GM12874 (cell line): ENCODE results near the gene VWA1.

Experiments used
- TF ChIP-seq, protein P1 (sequence below): IDR thresholded peaks from 2 replicates; pipeline ENCODE4 v1.5.1; 2011; ENCODE audit warnings: low read depth, mild to moderate bottlenecking, control low read depth, low read length, moderate library complexity; ENCODE audit not compliant: insufficient read depth

Gene VWA1, protein sequence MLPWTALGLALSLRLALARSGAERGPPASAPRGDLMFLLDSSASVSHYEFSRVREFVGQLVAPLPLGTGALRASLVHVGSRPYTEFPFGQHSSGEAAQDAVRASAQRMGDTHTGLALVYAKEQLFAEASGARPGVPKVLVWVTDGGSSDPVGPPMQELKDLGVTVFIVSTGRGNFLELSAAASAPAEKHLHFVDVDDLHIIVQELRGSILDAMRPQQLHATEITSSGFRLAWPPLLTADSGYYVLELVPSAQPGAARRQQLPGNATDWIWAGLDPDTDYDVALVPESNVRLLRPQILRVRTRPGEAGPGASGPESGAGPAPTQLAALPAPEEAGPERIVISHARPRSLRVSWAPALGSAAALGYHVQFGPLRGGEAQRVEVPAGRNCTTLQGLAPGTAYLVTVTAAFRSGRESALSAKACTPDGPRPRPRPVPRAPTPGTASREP

DNA sequence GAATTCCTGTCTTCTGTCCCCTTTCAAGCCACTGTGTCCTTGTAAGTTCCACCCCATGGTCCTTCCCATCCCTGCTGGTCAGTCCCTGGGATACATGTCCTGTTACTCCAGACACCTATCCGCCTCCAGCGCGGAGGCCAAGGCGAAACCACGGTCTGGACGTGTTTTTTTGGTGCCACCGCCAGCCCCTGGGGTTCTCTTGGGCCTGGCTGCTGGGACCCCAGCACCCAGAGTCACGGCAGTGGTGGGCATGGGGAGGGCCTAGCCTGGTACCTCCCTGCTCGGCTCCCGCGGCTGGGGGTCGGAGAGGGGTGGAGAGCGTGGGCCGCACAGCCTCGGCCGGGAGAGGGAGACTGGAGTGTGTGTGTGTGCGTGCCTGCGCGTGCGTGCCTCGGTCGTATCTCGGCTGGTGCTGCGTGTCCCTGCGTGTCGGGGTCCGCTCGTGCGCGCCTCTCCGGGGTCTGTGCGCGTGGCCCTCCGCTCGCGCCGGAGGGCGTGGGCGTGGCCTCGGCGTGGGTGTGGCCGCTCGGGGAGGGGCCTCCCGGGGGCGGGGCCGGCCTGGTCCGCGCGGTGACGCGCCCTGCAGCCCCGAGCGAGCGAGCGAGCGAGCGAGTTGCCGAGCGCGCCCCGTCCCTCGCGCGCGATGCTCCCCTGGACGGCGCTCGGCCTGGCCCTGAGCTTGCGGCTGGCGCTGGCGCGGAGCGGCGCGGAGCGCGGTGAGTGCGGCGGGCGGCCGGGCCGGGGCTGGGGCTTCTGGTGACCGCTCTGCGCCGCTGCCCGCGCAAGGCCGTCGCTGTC lies at the start of gene VWA1:
Gene VWA1, plus strand, starts transcription at position 585 of the 798 bp plus-strand sequence. Its CDS starts 59 bp downstream, at position 644.
- TF ChIP-seq, protein P1, sequence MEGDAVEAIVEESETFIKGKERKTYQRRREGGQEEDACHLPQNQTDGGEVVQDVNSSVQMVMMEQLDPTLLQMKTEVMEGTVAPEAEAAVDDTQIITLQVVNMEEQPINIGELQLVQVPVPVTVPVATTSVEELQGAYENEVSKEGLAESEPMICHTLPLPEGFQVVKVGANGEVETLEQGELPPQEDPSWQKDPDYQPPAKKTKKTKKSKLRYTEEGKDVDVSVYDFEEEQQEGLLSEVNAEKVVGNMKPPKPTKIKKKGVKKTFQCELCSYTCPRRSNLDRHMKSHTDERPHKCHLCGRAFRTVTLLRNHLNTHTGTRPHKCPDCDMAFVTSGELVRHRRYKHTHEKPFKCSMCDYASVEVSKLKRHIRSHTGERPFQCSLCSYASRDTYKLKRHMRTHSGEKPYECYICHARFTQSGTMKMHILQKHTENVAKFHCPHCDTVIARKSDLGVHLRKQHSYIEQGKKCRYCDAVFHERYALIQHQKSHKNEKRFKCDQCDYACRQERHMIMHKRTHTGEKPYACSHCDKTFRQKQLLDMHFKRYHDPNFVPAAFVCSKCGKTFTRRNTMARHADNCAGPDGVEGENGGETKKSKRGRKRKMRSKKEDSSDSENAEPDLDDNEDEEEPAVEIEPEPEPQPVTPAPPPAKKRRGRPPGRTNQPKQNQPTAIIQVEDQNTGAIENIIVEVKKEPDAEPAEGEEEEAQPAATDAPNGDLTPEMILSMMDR = no peak

DNA sequence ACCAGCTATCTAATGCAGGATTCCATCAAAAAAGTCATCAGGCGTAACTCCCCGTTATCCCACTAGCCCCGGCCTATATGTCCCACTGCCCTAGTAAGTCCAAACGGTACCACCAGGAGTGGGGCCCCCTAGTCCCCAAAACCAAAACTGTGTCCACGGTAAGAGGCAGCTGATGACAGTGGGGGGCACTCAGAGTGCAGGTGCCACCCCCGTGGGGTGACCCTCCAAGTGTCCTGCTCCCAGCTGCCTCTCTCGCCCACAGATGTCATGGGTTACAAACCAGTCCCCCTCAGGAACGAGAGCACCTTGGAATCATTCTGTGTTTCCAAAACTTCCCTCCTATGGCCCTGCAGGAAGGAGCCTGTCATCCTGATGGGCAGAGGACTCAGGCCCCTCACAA lies 49.6 kb upstream of the VWA1 start:
- TF ChIP-seq, protein P1 = no peak

DNA sequence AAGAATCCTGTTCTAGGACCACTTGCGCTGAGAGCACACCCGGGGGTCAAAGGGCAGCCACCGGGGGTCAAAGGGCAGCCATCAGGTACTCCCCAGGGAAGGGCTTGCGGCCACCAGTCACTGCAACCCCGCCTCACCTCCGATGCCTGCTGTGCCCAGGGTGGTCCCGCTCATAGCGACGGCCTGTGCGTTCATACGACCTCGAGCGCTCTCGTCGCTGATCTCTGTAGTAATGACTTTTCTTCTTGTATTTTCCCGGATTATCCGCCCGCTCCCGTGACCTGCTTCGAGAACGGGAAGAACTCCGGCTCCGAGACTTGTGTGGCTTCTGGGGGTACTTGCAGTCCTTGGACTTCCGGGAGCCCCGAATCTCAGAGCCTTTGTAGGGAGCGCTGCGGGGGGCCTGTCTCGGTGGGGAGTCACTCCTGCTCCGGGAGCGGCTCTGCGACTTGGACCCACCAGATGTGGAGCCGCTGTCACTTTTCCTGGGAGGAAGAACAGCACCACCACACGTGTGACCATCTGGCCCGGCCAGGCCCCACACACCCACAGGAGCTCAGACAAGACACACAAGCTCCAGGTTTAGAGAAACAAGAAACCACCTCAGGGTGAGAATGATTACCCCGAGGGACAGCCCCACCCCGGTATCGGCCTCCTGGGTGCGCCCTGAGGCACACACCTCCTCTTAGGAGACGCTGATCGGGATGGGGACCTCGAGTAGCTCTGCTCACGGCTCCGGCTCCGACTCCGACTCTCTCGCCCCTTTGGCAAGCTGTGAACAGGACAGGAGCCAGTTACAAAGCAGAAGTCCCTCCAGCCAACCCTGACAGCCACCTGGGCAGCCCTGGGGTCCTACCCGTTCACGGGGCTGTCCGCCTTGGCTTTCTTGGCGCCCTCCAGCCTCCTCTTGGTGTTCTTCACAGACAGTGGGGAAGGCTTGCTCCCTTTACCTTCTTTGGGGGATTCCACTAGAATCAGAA lies 48.1 kb upstream of the VWA1 start:
- TF ChIP-seq, protein P1 = no peak

DNA sequence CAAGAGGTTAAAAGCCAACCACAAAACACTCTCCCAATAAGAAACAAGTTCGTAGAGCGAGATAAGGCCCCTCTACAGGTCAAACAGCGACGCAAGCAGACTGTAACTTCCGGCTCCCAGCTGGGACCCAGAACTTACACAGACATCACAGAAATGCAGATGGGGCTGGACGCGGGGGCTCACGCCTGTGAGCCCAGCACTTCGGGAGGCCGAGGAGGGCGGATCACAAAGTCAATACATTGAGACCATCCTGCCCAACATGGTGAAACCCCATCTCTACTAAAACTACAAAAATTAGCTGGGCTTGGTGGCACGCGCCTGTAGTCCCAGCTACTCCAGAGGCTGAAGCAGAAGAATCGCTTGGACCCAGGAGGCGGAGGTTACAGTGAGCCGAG lies 47.4 kb upstream of the VWA1 start:
- TF ChIP-seq, protein P1 = no peak

DNA sequence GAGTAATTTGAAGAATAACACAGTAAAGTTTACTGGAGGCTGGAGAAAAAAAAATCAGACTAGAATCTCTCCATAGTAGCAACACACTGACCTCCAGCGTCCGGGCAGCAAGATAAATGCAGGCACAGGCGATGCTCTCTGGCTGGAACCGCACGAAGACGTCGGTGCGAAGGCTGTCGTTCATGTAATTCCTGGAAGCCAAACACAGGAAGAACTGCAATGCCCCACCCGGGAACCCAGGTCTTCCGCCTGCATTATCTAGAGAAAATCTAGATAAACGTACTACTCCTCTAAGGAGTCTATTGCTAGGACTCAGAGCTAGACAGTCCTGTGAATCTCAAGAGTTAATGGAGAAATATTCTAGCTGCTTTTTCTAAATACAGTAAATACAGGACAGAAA lies 44.8 kb upstream of the VWA1 start:
- TF ChIP-seq, protein P1 = no peak

DNA sequence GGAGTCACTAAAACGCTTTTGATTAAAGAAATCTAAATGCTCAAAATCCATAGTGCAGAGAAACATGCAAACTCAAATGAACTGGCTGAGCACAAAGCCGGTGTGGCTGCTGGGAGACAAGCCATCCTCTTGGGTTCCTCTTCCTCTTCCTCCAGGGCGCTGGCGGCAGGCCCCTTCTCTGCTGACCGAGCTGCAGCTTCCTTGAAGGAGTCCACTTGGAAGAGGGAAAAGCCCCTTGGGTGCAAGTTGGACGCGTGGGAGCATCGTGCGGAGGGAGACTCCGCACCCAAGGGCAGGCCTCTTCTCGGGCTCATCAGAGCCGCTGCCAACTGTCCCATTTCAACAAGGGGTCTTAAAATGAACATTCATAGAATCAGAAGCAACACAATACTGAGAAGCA lies 44.3 kb upstream of the VWA1 start:
- TF ChIP-seq, protein P1 = no peak
